Dermis microvascular lymphatic vessel endothelial cell (primary cell): ENCODE measurements around the gene ZNF526. TPM values are rescaled to one million over a fixed set of nuclear protein-coding genes. Genes with fewer than 3 reads are reported as not detected.
A peak's percentile ranks its signal among the peaks of the same experiment; 100 is the strongest.

ENCODE experiments used
- DNase-seq, 2 donors: peaks; one replicate each; pipeline versions ENCODE4 v3.0.0 to v3.0.0-alpha.2; 2010; ENCODE audit warnings: low read depth in 2 of 2
- total RNA-seq: library from RNA; depleted of rRNA; stranded (reverse); fragments of >200 nt; gene quantifications from 2 replicates; pipeline ENCODE4 v1.2.1, GENCODE V29; 2014

ZNF526 gene
- total RNA-seq, 1 donor from 2014 or later = 4.9 TPM

DNA sequence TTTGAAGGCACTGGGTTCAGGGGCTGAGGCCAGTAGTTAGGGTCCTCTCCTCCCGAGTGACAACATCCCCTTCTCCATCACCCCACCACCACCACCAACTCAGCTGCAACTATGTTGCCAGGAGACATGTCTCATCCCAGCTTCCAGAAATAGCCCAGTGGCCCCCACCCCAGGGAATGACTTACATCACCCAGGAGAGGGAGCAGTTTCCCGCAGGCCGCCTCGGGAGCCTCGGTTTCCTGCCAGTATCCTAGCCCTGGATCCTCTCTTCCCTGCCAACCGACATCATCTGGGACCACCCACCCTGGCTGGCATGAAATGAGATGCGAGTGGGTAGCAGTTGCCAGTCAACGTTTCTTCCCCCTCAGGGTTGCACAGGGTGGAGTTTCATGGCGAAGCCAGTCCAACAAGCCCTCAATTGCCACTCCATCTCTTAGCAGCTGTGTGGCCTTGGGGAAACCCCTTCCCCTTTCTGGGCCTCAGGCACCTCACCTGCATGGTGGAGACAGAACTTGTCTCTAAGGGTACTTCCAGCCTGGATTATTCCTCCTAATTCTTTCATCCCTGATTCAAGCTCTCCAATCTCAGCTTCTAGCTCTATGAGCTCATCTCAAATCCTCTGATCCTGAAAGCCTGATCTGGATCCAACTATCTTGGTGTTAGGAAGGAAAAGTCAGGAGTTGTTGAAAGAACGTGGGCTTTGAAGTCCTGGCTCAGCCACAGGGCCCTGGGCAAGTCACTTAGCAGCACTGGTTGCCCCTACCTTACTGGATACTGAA, 26.2 kb downstream of the ZNF526 start:
- DNase-seq = peak in 1 of 2 donors; percentile 87

DNA sequence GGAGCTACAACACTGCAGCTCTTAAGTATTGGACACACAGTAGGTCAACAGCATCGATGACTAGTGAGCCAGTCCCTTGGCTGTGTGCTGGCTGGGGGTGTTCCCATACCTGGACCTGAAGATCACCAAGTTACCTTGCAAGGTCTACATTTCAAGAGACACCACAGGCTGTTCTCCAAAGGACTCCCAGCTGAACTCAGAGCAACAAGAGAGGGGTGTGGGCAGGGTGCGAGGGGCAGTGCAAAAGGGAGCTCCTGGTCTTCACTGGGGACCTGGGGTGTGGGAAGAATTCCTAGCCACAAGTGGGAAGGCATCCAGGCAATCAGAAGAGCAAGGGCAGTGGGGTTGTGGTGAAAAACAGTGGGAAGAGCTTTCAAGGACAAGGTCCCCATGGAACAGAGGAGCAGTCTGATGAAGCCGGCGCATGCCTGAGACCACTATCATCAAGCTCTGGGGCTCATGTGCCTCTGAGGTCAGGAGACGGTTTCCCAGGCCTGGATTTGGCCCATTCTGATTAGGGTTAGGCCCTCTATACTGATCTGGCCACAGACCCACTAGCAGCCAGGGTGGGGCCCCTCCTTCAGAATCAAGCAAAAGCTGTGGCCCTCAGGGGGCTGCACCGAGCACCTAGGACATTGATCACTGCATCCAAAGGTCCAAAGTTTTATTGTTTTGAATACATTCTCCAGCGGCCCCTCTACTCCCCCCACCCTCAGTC, 27.0 kb downstream of the ZNF526 start:
- no peak for DNase-seq

DNA sequence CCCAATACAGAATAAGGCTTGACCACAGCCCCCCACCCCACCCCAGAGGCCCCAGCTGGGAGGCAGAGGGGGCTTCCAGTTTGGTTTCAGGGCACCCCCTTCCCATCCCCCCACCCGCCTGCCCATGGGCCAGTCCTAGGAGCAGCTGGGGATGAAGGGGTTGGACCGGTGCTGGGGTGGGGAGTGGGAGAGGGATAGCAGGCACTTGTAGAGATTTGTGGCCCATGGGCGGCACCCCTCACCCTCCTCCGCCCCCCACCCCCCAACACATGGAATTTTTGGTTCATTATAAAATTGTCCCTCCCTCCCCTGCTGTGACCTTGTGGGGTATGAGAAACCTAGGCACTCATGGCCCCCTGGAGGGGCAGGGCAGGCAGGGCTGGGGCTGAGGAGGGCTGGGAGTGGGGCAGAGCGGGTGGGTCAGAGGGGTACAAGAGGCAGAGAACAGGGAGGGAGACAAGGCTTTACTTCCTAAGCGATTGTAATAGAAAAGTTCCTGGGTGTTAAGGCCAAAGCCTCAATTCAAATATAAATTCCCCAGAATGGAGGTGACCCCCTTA, 27.6 kb downstream of the ZNF526 start:
- no peak for DNase-seq

DNA sequence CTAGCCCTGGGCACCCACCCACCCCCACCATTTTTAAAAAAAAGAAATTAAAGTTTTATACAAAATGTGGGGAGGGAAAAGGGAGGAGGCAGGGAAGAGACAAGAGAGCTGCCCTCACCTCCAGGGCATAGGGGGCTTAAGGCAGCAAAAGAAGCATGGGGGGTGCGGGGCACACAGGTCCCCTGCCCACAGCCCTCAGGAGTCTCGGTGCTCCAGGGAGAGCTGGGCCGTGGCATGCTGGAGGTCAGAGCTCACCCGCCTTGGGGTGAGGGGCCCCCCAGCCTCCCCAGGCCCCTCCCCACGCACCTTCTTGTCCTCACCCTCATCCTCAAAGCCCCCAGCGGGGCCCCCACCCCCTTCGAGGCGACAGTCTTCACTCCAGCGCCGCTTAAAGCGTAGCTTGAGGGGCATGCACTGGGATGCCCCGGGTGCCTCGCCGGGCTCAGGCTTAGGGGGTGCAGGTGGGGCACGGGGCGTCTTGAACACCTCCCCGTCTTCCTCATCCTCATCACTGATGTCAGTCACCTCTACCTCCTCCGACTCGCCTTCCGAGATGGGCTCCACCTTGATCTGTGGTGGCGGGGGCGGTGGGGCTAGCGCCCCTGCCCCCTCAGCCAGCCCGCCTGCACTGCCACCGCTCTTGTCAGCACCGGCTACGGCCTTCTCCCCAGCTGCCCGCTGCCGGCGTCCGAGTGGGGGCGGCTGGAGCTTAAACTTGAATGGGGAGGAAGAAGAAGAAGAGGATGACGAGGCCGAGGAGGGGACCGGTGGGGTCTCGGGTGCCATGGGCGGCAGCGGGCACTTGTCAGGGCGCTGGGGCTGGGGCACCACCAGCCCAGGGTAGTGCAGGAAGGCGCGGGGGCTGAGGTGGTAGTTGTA, 28.4 kb downstream of the ZNF526 start:
- DNase-seq = no peak

DNA sequence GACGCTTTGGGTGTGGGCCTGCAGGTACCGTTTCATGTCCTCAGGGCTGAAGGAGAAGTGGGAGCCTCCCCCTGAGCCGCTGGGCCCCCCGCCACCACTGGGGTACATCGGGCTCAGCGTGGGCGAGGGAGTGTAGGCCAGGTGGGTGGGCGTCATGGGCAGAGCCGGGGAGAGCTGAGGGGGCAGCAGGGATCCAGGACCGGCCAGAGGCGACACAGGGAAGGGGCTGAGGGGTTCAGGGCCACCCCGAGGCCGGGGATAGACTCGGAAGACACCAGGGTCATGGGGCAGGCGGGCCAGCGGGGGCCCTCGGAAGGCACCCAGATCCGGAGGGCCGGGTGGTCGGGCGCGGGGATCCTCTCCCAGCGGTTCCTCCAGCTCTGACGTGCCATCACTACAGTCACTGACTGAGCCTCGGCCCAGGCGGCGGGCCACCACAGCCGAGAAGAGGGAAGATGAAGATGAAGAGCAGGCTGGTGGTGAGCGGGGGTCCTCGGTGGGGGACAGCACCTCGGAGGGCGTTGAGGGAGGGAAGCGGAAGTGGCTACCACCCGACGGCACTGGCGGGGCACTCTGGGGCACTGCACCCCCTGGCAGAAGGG, 29.1 kb downstream of the ZNF526 start:
- DNase-seq = no peak

DNA sequence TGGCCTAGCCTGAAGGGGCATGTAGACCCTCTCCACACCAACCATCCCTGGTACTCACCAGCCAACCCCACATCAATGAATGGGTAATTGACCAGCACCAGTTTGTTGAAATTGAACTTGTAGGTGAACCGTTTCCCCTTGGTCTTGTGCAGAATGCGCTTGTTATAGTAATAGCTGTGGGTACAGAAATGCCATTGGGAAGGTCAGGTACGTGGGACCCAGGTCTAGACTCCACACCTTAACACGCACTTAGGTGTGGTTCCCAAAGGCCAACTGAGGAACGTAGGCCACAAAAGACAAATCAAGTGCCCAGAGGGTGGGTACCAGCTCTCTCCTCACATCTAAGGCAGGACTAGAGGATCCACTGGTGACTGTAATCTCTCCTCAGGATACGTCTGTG, 29.7 kb downstream of the ZNF526 start:
- DNase-seq = no peak

DNA sequence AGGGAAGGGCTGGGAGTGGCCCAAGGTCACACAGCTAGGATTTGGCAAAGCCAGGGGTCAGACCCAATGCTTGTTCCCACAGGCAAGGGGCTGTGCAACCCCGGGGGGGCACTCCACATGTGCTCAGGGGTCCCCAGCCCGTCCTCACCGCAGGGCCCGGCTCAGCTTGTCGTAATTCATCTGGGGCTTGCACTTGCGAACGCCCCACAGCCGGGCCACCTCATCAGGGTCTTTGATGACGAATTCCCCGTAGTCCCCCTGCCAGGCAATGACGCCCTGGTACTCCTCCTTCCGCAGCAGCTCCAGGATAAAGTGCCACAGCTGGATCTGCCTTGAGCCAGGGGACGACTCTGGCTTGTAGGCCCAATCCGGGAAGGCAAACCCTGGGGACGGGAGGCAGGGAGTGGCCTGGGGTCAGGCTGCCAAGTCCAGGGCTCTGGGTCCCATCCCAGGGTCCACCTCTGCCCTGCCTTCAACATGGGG, 30.1 kb downstream of the ZNF526 start:
- DNase-seq = peak in 1 of 2 donors; percentile 19

DNA sequence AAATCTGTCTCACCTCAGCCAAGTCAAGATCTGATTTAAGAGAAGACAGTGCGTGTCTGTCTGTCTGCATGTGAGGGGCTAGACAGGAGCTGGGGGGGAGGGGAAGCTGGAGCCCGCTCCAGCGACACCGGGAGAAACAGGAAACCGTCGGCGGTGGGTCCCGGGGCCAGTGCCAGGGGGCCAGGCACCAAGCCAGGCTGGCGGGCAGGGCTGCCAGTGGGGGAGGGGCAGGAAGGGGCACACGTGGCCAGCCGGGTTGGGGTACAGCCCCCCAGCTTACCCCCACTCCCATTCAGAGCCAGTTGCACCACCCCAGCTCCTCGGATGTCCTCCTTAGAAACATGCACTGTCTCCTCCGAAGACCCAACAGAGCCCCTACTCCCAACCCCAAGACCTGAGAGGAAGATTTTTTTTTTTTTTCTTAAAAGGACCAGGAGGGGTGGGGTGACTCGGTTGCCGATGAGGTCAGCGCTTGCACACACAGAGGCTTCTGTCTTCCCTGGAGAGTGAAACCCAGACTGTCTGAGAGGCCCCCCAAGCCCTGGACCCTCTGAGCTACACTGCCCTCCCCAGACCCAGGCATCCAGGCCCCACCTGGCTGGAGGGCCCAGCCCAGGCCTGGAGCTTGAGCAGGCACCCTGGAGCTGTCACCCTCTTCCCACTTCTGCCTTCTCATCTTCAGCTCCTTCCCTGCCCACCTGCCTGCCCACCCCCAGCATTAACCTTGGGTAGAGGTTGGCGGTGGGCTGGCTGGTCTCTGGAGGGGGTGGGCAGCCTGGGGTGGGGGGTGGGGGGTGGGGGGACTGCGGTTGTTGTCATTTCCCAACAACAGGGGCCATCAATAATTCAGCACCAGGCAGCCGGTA, 30.8 kb downstream of the ZNF526 start:
- DNase-seq = peak in 1 of 2 donors; percentile 54

DNA sequence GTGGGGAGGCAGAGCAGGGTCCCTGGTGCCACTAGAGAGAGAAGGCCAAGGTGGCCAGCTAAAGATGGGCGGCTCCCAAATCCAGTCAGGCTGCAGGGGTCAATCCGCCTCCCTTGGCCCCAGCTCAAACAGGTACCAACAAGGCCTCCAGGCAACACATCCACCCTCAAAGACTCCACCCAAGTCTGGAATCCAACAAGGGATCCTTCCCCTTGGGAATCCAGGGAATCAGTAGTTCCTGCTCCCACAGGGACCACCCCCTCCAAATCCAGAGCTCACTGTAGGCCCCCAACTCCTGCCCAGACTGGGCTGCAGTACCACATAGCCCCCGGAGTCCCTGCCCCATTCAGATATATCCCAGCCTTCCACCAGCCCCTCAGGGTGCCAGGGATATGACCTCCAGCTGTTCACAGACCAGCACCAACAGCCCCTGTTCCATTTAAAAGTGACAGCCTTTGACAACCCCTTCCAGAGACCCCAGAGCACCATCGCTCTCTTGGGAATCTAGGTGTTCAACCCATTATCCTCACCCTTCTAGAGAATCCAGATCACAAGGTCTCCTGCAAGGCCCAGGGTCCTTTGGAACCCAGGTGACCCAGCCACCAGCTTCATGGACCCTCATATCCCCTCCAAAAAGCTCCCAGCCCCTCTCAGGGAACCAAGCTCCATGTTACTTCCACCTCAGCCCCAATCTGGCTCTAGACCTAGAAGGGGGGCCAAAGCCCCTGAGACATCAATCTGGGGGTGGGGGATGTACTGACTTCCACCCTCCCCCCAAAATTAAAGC, 31.7 kb downstream of the ZNF526 start:
- no peak for DNase-seq

DNA sequence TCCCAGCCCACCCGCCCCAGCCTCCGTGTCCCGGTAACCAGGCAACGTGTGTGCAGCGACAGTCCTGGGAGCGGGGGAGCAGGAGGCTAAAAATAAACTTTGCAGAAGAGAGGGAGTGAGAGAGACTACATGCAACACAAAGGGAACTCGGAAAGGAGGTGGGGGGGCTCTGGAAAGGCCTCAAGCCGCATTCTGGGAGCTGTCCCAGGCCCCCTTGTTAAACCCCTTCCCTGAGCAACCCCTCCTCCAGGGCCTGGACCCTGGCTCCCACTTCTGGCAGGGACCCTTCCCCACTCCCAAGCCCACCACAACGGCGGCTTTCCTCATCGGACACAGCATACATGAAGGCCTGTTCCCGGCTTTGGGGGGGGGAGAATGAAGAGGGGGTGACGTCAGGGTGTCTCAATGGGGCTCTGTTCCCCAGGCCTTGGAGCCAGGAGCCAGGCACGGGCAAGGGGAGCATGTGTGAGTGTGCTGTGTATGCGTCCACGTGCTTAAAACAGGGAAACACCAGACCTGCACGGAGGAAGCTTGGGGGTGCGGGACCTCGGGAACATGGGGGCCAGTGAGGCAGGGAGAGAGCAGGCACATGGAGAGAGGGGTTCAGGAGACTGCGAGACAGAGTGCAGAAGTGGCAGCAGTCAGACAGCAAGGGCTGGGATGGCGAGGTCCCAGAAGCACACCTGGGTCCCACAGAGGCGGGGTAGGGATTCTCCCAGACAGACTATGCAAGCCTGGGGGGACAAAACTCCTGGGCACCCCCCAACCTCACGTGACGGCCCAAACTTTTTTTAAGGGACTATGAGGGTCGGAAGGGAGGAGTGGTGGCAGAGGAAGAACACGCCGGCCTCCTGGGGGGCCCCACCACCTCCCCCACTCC, 32.5 kb downstream of the ZNF526 start:
- DNase-seq = peak in 1 of 2 donors; percentile 28

DNA sequence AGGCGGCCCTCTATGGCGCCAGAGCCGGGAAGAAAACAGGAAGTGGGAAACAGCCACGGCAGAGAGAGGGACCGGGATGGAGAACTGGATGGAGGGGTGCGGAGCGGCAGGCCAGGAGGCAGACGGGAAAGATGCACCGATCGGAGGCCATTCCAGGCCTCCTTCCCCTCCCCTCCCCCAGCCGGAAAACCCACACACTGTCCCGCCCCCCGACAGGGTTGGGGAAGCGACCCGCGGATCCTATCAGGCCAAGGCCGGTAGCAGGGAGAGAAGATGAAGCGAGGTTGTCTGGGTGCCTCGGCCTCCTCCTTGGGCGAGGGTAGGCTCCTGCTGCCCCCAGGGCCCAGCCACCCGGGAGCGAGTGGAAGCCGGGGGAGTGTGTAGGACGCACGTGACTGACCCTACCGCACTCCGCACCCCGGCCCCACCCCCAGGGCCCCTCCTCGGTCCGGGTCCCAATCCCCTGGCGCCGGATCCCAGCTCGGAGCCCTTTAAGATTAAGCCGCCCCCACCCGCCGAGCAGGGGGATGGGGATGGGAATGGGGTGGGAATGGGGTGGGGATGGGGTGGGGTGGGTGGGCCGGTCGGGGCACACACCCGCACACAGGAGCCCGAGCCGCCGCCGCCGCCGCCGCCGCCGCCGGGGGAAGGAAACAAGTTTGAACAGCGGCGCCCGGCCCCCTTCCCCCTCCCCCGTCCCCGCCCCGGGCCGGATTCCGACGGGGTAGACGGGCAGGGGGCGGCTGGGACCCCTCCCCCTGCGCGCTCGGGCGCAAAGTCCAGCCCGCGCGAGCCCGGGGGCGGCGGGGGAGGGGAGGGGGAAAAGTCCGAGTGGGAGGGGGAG, 33.4 kb downstream of the ZNF526 start:
- peak in 1 of 2 donors; percentile 60 for DNase-seq

DNA sequence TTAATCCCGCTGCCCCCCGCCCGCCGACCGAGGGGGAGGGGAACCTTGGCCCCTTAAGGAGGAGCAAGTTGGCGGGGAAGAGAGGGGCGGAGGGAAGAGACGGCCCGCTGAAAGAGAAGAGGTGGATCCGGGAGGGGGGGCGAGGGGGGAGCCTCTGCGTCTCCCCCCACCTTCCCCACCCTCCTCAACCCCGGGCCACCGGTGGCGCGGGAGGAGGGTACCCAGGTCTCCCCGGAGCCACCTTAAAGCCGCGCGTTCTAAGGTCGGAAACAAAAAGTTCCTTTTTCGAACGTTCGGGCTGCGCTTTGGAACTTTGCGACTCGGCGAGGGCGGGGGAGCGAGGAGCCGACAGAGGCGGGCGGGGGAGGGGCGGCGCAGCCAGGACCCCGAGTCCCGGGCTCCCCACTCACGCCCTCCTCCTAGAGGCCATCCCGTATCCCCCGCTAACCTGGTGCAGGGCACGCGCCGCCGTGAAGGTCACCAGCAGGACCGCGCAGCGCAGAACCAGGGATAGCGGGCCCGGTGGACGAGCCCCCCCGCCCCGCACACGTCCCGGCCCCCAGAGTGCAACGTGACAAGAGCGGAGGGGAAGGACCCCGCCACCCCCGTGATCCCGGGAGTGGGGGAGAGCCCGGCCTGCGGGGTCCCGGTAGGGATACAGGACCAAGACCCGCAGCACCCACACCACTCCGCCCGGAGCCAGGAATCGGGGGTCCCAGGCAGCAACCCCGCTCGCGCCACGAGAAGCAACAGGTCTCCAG, 34.2 kb downstream of the ZNF526 start:
- peak in 1 of 2 donors; percentile 69 for DNase-seq

DNA sequence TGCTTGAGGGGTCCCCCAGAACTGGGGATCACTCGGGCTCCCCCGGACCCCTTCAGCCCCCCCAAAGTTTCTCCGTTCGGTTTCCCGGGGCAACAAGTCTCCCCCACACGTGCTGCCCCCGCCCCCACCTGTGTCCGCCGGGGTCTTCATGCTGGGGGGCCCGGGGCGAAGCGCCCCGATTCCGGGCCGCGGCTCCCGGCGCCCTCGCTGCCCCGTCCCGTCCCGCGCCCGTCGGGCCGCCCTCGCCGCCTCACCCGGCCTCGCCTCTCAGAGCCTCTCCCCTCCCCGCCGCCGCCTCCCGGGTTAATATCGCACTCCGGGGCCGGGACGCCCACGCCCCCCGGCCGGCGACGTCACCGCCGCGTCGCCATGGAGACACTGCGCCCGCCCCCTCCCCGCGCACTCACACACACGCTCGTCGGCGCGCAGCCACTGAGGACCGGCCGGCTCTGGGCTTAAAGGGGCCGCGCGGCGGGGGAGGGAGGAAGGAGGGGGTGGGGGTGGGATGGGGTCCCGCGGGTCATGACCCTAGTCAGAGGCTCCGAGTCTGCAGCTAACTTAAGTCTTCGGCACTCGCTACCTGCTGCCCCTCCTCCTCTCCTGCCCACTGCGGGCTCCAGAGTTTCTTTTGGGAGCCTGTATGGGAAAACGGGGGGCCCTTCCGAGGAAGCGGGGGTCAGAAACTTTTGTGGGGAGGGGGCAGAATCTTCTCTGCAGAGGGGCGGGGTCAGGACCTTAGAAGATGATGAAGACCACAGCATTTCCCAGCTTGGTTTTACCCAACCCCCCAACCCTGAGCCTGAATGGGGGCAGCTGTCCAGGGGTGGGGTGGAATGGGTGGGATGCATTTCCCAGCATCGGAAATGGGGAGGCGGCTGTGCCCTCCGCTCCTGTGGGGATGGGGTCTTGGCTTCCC, 35.0 kb downstream of the ZNF526 start, which contains the start of gene ERF:
TSS of gene ERF (minus strand) at position 279 of the 916 bp plus-strand sequence. CDS start at position 150, 129 bp downstream.
- peak; percentile 73 to 93 for DNase-seq

DNA sequence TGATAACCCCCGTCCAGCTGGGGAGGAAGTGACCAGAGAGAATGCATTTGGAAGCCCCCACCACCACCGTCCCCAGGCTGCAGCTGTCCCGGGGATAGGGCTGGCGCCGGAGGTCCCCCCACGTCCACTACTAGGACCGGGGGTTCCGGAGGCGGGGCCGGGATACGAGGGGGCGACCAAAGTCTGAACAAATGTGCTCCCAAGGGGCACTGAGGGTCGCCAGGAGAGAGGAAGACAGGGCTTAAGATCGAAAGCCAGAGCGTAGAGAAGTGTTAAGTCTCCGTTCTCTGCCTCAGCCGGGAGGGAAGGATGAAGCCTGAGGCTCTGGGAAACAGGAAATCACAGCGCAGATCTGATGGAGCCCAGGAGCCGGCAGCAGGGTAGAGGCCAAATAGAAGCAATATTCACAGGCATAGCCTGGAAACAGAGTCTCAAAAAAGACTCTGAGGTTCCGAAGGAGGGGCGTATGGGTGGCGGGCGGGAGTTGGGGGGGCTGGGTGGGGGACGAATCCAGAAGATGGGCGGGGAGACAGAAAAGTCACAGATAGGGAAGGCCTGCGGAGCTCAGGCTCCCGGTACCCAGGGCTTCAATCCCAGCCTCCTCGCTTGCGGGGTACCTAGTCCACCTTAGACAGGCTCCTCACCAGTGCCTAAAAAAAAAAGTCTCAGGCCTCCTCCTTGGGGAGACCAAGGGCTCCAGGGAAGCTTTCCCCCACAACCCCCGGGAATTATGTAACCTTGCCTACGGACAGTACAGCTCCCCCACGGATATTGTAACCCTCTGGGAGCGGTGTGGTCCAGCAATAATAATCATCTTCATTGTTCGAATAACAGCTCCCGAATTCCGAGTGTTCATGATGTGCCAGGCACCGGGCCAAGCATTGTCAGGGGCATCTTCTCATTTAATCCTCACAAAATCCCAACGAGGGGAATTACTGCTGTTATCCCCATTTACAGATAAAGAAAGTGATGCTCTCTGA, 35.9 kb downstream of the ZNF526 start:
- DNase-seq = peak in 1 of 2 donors; percentile 67
